HepG2 (cell line): ENCODE data around the gene NKPD1. TPM values are rescaled to one million over a fixed set of nuclear protein-coding genes. Genes with fewer than 3 reads are reported as not detected.

Source experiments
- CCAR2 ChIP-seq: fragments of 200-400 bp; formaldehyde crosslinking; optimal IDR thresholded peaks from 2 replicates; pipeline ENCODE3; 2018; ENCODE audit warnings: low read depth, mild to moderate bottlenecking, low read length, moderate library complexity
- FOSL1 ChIP-seq: sonication (generic); formaldehyde crosslinking; IDR thresholded peaks from 2 replicates; pipeline ENCODE4 v1.9.0; 2021; ENCODE audit warnings: missing genetic modification reagents, borderline replicate concordance
- GABPB1 ChIP-seq: IDR thresholded peaks from 2 replicates; pipeline ENCODE4 v1.6.1; 2016; ENCODE audit warnings: mild to moderate bottlenecking, missing genetic modification reagents, moderate library complexity, missing compliant biosample characterization
- GATAD2A ChIP-seq: IDR thresholded peaks from 2 replicates; pipeline ENCODE4 v1.6.1; 2016
- HCFC1 ChIP-seq: fragments of 150-350 bp; IDR thresholded peaks from 2 replicates; pipeline ENCODE4 v1.6.1; 2014; ENCODE audit warnings: low read depth, low read length
- NR2F6 ChIP-seq, 2 experiments: IDR thresholded peaks; 2 replicates each; pipeline ENCODE4 v1.6.1; 2016; ENCODE audit warnings: antibody characterized with exemption in 1 of 2, mild to moderate bottlenecking in 1 of 2
- PITX1 ChIP-seq: sonication (generic); formaldehyde crosslinking; IDR thresholded peaks from 2 replicates; pipeline ENCODE4 v1.5.1; 2020; ENCODE audit warnings: mild to moderate bottlenecking, missing genetic modification reagents
- STAG1 ChIP-seq: sonication (generic); formaldehyde crosslinking; IDR thresholded peaks from 2 replicates; pipeline ENCODE4 v1.4.0; 2020; ENCODE audit warnings: missing genetic modification reagents
- TBP ChIP-seq: sonication (generic); formaldehyde crosslinking; IDR thresholded peaks from 2 replicates; pipeline ENCODE4 v1.5.0; 2020; ENCODE audit warnings: missing genetic modification reagents
- ZKSCAN5 ChIP-seq: sonication (generic); formaldehyde crosslinking; IDR thresholded peaks from 2 replicates; pipeline ENCODE4 v1.5.1; 2020; ENCODE audit warnings: mild to moderate bottlenecking, missing genetic modification reagents
- ZNF143 ChIP-seq: sonication (generic); formaldehyde crosslinking; IDR thresholded peaks from 2 replicates; pipeline ENCODE4 v1.4.0; 2020; ENCODE audit warnings: missing genetic modification reagents
- ZNF652 ChIP-seq: IDR thresholded peaks from 2 replicates; pipeline ENCODE4 v1.6.1; 2016; ENCODE audit warnings: low read depth, borderline replicate concordance
- ZNF792 ChIP-seq: IDR thresholded peaks from 2 replicates; pipeline ENCODE4 v1.6.1; 2016
- polyA plus RNA-seq, 8 experiments: library from polyadenylated mRNA; depleted of rRNA in 3 of 8; stranded (reverse) in 7 of 8; unstranded in 1 of 8; fragments of >200 nt; fragmentation: Illumina TruSeq in 4 of 8; extraction: Trizol in 4 of 8; gene quantifications; 2 replicates each; pipeline versions ENCODE4 v1.2.1 to v1.2.3, GENCODE V29; 2011 to 2016; ENCODE audit warnings: low read depth in 4 of 8, missing spikeins in 1 of 8, mixed read lengths in 1 of 8; ENCODE audit not compliant: insufficient read depth in 1 of 8
- total RNA-seq, 5 experiments: library from RNA; depleted of rRNA; stranded (reverse); fragments of >200 nt; fragmentation: Illumina TruSeq; extraction: Trizol; gene quantifications; 2 replicates each; pipeline ENCODE4 v1.2.3, GENCODE V29; 2016; ENCODE audit warnings: low read depth in 1 of 5
- TF ChIP-seq, protein P1 (sequence below): IDR thresholded peaks from 2 replicates; pipeline ENCODE4 v1.6.1; 2016; ENCODE audit warnings: low read depth
- TF ChIP-seq, protein P2 (sequence below): IDR thresholded peaks from 2 replicates; pipeline ENCODE4 v1.4.0; 2020; ENCODE audit warnings: mild to moderate bottlenecking, missing genetic modification reagents
- TF ChIP-seq, protein P3 (sequence below): IDR thresholded peaks from 2 replicates; pipeline ENCODE4 v1.6.1; 2016; ENCODE audit warnings: missing compliant biosample characterization, missing genetic modification reagents, borderline replicate concordance
- TF ChIP-seq, protein P4 (sequence below): sonication (generic); formaldehyde crosslinking; IDR thresholded peaks from 2 replicates; pipeline ENCODE4 v1.5.1; 2020; ENCODE audit warnings: mild to moderate bottlenecking, missing genetic modification reagents
- TF ChIP-seq, protein P5 (sequence below), 2 experiments: sonication (generic) in 1 of 2; formaldehyde crosslinking in 1 of 2; IDR thresholded peaks; 2 replicates each; pipeline versions ENCODE4 v1.4.0 to v1.6.1; 2018 to 2020; ENCODE audit warnings: missing genetic modification reagents in 2 of 2, borderline replicate concordance in 1 of 2, low read depth in 1 of 2, mild to moderate bottlenecking in 1 of 2, missing biosample characterization in 1 of 2

Gene NKPD1
- total and polyA plus RNA-seq, 2 of the 13 experiments (the other 11 are each of a cell fraction or from before 2014, with no cell fraction given): 0.03 TPM; not detected in 1

DNA sequence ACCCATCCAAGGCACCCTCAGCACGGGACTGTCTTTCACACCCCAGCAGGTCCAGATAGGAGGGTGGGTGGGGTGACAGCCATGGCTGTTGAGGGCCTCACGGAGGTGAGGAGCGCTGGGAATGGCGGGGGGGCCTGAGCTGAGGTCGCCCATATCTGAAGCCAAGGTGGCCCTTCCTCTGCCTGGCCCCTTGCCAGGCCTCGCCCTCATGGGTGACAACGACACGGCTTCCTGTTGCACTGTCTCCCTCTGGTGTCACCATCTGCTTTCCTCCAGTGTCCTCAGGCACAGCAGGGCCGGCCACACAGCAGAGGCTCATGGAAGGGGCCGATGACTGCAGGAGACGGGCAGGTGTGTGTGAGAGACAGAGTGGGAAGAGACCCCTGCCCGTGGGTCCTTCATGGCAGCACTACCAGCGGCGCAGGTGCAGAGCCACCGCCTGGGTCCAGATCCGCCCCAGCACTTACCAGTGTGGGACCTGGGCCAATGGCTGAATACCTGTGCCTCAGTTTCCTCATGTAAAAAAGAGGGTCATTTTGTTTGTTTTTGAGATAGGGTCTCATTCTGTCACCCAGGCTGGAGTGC is 8.1 kb upstream of the NKPD1 start (continued):
- TF ChIP-seq, protein P1, sequence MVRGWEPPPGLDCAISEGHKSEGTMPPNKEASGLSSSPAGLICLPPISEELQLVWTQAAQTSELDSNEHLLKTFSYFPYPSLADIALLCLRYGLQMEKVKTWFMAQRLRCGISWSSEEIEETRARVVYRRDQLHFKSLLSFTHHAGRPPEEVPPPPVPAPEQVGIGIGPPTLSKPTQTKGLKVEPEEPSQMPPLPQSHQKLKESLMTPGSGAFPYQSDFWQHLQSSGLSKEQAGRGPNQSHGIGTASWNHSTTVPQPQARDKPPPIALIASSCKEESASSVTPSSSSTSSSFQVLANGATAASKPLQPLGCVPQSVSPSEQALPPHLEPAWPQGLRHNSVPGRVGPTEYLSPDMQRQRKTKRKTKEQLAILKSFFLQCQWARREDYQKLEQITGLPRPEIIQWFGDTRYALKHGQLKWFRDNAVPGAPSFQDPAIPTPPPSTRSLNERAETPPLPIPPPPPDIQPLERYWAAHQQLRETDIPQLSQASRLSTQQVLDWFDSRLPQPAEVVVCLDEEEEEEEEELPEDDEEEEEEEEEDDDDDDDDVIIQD (CRISPR knock-in tag): no peak
- 0 out of 2 replicates have a peak, but pooled peaks have one; percentile 23 for TF ChIP-seq ZKSCAN5
- peak; percentile 67 for TF ChIP-seq STAG1 (CRISPR knock-in tag)
- no peak for TF ChIP-seq NR2F6 (IDR thresholded peaks at IDR 0.05)
- TF ChIP-seq NR2F6 (CRISPR knock-in tag; IDR thresholded peaks at IDR 0.05): peak; percentile 63; the same call in 1 of the 2 replicates
- TF ChIP-seq, protein P2, sequence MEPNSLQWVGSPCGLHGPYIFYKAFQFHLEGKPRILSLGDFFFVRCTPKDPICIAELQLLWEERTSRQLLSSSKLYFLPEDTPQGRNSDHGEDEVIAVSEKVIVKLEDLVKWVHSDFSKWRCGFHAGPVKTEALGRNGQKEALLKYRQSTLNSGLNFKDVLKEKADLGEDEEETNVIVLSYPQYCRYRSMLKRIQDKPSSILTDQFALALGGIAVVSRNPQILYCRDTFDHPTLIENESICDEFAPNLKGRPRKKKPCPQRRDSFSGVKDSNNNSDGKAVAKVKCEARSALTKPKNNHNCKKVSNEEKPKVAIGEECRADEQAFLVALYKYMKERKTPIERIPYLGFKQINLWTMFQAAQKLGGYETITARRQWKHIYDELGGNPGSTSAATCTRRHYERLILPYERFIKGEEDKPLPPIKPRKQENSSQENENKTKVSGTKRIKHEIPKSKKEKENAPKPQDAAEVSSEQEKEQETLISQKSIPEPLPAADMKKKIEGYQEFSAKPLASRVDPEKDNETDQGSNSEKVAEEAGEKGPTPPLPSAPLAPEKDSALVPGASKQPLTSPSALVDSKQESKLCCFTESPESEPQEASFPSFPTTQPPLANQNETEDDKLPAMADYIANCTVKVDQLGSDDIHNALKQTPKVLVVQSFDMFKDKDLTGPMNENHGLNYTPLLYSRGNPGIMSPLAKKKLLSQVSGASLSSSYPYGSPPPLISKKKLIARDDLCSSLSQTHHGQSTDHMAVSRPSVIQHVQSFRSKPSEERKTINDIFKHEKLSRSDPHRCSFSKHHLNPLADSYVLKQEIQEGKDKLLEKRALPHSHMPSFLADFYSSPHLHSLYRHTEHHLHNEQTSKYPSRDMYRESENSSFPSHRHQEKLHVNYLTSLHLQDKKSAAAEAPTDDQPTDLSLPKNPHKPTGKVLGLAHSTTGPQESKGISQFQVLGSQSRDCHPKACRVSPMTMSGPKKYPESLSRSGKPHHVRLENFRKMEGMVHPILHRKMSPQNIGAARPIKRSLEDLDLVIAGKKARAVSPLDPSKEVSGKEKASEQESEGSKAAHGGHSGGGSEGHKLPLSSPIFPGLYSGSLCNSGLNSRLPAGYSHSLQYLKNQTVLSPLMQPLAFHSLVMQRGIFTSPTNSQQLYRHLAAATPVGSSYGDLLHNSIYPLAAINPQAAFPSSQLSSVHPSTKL (CRISPR knock-in tag): peak; percentile 42; the same call in 1 of the 2 replicates
- no peak for TF ChIP-seq FOSL1 (CRISPR knock-in tag)
- TF ChIP-seq, protein P3, sequence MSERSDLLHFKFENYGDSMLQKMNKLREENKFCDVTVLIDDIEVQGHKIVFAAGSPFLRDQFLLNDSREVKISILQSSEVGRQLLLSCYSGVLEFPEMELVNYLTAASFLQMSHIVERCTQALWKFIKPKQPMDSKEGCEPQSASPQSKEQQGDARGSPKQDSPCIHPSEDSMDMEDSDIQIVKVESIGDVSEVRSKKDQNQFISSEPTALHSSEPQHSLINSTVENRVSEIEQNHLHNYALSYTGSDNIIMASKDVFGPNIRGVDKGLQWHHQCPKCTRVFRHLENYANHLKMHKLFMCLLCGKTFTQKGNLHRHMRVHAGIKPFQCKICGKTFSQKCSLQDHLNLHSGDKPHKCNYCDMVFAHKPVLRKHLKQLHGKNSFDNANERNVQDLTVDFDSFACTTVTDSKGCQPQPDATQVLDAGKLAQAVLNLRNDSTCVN (CRISPR knock-in tag): 0 out of 2 replicates have a peak, but pooled peaks have one; percentile 44
- TF ChIP-seq, protein P4, sequence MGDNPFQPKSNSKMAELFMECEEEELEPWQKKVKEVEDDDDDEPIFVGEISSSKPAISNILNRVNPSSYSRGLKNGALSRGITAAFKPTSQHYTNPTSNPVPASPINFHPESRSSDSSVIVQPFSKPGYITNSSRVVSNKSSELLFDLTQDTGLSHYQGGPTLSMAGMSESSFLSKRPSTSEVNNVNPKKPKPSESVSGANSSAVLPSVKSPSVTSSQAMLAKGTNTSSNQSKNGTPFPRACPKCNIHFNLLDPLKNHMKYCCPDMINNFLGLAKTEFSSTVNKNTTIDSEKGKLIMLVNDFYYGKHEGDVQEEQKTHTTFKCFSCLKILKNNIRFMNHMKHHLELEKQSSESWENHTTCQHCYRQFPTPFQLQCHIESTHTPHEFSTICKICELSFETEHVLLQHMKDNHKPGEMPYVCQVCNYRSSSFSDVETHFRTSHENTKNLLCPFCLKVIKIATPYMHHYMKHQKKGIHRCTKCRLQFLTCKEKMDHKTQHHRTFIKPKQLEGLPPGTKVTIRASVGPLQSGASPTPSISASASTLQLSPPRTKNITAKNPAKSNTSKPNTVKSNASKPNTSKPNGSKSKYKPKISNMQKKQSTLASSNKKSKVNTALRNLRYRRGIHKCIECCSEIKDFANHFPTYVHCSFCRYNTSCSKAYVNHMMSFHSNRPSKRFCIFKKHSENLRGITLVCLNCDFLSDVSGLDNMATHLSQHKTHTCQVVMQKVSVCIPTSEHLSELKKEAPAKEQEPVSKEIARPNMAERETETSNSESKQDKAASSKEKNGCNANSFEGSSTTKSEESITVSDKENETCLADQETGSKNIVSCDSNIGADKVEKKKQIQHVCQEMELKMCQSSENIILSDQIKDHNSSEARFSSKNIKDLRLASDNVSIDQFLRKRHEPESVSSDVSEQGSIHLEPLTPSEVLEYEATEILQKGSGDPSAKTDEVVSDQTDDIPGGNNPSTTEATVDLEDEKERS (CRISPR knock-in tag): no peak
- TF ChIP-seq PITX1 (CRISPR knock-in tag): 0 out of 2 replicates have a peak, but pooled peaks have one; percentile 35
- TF ChIP-seq HCFC1: no peak
- no peak for TF ChIP-seq ZNF652 (CRISPR knock-in tag)
- TF ChIP-seq ZNF143: no peak
- TF ChIP-seq GABPB1 (CRISPR knock-in tag): peak; percentile 69
- TF ChIP-seq, protein P5, sequence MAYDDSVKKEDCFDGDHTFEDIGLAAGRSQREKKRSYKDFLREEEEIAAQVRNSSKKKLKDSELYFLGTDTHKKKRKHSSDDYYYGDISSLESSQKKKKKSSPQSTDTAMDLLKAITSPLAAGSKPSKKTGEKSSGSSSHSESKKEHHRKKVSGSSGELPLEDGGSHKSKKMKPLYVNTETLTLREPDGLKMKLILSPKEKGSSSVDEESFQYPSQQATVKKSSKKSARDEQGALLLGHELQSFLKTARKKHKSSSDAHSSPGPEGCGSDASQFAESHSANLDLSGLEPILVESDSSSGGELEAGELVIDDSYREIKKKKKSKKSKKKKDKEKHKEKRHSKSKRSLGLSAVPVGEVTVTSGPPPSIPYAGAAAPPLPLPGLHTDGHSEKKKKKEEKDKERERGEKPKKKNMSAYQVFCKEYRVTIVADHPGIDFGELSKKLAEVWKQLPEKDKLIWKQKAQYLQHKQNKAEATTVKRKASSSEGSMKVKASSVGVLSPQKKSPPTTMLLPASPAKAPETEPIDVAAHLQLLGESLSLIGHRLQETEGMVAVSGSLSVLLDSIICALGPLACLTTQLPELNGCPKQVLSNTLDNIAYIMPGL (CRISPR knock-in tag; IDR thresholded peaks at IDR 0.05; ENCODE audit: borderline replicate concordance in 1 of 2, low read depth in 1 of 2): peak in 1 of 2 experiments; percentile 43; a peak in 1 of 4 replicates
- no peak for TF ChIP-seq TBP (CRISPR knock-in tag)
- TF ChIP-seq GATAD2A: no peak
- peak; percentile 41; the same call in 1 of the 2 replicates for TF ChIP-seq ZNF792 (CRISPR knock-in tag)
- TF ChIP-seq CCAR2: no peak
